Mesothelial cell of epicardium (in vitro differentiated cells): ENCODE data around the gene GSTM2. TPM values are rescaled to one million over a fixed set of nuclear protein-coding genes. Genes with fewer than 3 reads are reported as not detected.

Source experiments
- DNase-seq, 2 experiments: peaks; one replicate each; pipeline ENCODE4 v3.0.0; 2021; ENCODE audit warnings: low spot score in 2 of 2; ENCODE audit not compliant: unreplicated experiment in 2 of 2
- H3K27ac Mint-ChIP-seq: 2 replicates; pipeline ENCODE4 v1.8.0; 2021; ENCODE audit warnings: mixed read lengths
- H3K27me3 Mint-ChIP-seq: 2 replicates; pipeline ENCODE4 v1.8.0; 2021; ENCODE audit warnings: low read depth, mixed read lengths
- H3K36me3 Mint-ChIP-seq: 2 replicates; pipeline ENCODE4 v1.8.0; 2021; ENCODE audit warnings: mixed read lengths
- H3K4me1 Mint-ChIP-seq: 2 replicates; pipeline ENCODE4 v1.8.0; 2021; ENCODE audit warnings: mixed read lengths
- H3K4me3 Mint-ChIP-seq: 2 replicates; pipeline ENCODE4 v1.8.0; 2021; ENCODE audit warnings: mild to moderate bottlenecking, moderate library complexity, mixed read lengths
- H3K9me3 Mint-ChIP-seq: 2 replicates; pipeline ENCODE4 v1.8.0; 2021; ENCODE audit warnings: mixed read lengths
- total RNA-seq: library from RNA; stranded (reverse); gene quantifications from 3 replicates; pipeline ENCODE4 v1.2.1, GENCODE V29; 2021
- TF ChIP-seq, protein P1 (sequence below): fragments of 200-600 bp; sonication (generic); IDR thresholded peaks from one replicate; pipeline ENCODE4 v1.5.0; 2021; ENCODE audit warnings: antibody characterized with exemption; ENCODE audit not compliant: unreplicated experiment

The GSTM2 gene
- total RNA-seq, 1 donor from 2014 or later, result 177 TPM

DNA sequence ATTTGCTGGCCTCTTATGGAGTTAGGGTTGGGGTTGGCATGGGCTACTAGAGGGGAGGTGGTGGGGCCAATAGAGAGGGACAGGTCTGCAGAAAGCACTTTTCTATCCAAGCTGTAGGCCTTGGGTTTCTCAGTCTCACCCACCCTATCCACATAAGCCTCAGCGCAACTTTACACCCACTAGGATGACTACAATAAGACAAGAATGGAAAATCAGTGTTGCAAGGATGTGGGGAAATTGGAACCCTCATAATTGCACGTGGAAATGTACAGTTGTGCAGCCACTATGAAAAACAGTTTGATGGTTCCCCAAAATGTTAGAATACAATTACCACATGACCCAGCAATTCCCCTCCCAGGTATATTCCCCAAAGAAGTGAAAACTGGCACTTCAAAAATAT, 26.0 kb upstream of the GSTM2 start:
- peaks cover 24% of the 10 kb centered on the region for H3K4me1 Mint-ChIP-seq
- H3K4me3 Mint-ChIP-seq, result no peak overlapping the region
- peaks cover 4% of the 10 kb centered on the region for H3K9me3 Mint-ChIP-seq
- TF ChIP-seq, protein P1, sequence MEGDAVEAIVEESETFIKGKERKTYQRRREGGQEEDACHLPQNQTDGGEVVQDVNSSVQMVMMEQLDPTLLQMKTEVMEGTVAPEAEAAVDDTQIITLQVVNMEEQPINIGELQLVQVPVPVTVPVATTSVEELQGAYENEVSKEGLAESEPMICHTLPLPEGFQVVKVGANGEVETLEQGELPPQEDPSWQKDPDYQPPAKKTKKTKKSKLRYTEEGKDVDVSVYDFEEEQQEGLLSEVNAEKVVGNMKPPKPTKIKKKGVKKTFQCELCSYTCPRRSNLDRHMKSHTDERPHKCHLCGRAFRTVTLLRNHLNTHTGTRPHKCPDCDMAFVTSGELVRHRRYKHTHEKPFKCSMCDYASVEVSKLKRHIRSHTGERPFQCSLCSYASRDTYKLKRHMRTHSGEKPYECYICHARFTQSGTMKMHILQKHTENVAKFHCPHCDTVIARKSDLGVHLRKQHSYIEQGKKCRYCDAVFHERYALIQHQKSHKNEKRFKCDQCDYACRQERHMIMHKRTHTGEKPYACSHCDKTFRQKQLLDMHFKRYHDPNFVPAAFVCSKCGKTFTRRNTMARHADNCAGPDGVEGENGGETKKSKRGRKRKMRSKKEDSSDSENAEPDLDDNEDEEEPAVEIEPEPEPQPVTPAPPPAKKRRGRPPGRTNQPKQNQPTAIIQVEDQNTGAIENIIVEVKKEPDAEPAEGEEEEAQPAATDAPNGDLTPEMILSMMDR, result no peak
- DNase-seq, result no peak
- H3K36me3 Mint-ChIP-seq, result no peaks in the 10 kb centered on the region
- H3K27me3 Mint-ChIP-seq, result no peaks in the 10 kb centered on the region
- H3K27ac Mint-ChIP-seq, result no peak overlapping the region

DNA sequence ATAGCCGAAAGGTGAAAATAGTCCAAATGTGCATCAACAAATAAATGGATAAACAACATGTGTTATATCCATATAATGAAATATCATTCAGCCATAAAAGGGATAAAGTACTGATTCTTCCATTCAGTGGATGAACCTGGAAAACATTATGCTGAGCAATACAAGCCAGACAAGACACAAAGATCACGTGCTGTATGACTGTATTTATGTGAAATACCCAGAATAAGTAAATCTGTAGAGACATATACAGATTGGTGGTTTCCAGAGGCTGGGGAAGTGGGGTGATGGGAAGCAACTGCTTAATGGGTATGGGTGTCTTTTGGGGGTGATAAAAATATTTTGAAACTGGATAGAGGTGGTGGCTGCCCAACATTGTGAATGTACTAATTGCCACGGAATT, 25.2 kb upstream of the GSTM2 start:
- Mint-ChIP-seq H3K4me3 (no peak overlapping the region), H3K4me1 (peaks cover 24% of the 10 kb centered on the region), H3K9me3 (peaks cover 7% of the 10 kb centered on the region), H3K36me3 (peaks cover 1% of the 10 kb centered on the region), H3K27ac (no peak overlapping the region), H3K27me3 (no peaks in the 10 kb centered on the region)
- TF ChIP-seq, protein P1, result no peak
- DNase-seq, result no peak

DNA sequence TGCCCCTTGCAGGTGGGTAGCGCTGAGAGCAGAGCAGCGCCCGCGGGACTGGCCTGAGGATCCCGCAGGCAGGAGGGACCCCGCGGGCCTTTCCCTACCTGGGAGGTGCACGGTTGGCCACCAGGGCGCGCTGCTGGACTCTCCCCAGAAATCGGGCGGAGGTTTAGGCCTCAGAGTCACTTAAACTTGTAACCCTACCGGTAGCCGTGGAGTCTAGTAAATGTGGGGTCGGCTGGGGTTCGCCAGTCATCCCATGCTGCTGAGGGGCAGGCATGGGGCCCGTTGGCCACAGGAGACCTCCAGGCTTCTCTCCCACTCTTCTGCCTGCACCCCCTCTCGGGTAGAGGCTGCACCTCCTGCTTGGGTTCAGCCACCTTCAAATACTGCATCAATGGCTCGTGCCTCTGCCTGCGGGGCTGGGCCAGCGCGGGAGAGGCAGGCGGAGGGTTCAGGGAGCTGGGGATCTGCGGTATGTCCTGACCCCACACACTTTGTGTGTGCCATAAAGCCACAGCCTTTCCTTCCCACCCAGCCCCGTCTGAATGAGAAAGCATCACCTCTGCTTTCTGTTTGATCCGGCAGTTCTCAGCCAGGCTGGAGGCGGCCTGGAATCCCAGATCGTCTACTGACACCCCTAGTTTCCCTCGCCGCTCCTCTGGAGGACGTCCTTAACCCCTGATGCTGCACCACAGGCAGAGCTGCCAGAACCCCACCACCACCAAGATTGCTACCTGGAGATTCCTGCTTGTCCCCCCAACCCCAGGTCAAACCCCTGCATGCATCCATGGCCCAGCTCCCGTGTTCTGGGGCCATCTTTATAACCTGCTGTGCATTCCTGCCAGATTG, 24.2 kb upstream of the GSTM2 start:
- H3K36me3 Mint-ChIP-seq, result peaks cover 1% of the 10 kb centered on the region
- H3K27ac Mint-ChIP-seq, result peak overlapping the region; percentile 94
- peaks cover 10% of the 10 kb centered on the region for H3K9me3 Mint-ChIP-seq
- peaks cover 24% of the 10 kb centered on the region for H3K4me1 Mint-ChIP-seq
- TF ChIP-seq, protein P1, result peak; percentile 80
- peak; percentile 75 to 90 for DNase-seq
- peak overlapping the region; percentile 24 for H3K4me3 Mint-ChIP-seq
- H3K27me3 Mint-ChIP-seq, result no peaks in the 10 kb centered on the region

DNA sequence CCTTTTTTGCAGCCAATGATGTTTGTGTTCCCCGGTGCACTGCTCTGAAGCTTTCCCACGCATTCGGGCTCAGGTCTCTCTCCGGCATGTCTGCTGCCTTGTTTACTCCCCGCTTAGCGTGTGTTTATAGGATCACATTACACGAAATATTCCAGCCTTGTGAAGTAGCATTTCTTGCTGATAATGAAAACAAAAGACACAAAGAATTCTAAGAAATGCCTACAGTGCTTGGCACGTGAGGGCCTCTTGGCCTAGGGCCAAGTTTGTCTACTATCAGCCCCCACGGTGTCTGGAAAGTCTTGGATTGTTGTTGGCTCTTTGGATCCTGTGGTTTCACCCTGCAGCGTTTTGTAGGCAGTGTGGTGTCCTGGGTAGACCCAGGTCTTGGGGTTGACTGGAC, 23.2 kb upstream of the GSTM2 start:
- H3K36me3 Mint-ChIP-seq, result peaks cover 1% of the 10 kb centered on the region
- TF ChIP-seq, protein P1, result no peak
- peak overlapping the region; percentile 94 for H3K27ac Mint-ChIP-seq
- H3K9me3 Mint-ChIP-seq, result peaks cover 10% of the 10 kb centered on the region
- H3K4me3 Mint-ChIP-seq, result peak overlapping the region; percentile 1
- H3K4me1 Mint-ChIP-seq, result peaks cover 24% of the 10 kb centered on the region
- H3K27me3 Mint-ChIP-seq, result no peaks in the 10 kb centered on the region
- DNase-seq, result no peak

DNA sequence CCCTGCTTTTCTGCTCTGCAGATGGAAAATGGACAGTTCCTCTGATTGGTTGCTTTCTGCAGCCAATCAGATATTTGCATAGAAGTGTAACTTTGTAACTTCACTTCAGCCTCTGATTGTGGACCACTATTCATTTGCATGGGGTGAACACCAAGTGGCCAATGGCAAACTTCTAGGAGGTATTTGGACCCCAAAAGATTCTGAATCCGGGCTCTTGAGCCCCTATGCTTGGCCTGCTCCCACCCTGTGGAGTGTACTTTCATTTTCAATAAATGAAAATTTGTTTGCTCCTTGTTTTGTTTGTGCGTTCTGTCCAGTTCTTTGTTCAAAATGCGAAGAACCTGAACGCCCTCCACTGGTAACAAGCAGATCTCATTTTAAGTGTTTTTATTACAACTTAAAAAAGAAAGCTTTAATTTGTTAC, 18.4 kb upstream of the GSTM2 start:
- no peak overlapping the region for H3K4me3 Mint-ChIP-seq
- H3K27me3 Mint-ChIP-seq, result peaks cover 31% of the 10 kb centered on the region
- DNase-seq, result no peak
- TF ChIP-seq, protein P1, result no peak
- no peak overlapping the region for H3K27ac Mint-ChIP-seq
- peaks cover 13% of the 10 kb centered on the region for H3K4me1 Mint-ChIP-seq
- H3K36me3 Mint-ChIP-seq, result peaks cover 1% of the 10 kb centered on the region
- peaks cover 10% of the 10 kb centered on the region for H3K9me3 Mint-ChIP-seq
